GM11168 (cell line): ENCODE measurements around the gene KLRD1.
"Not testable (repeated sequence)": the region's sequence is repeated elsewhere in the genome, so short reads cannot be mapped to it uniquely, and the experiment has no call there.

Experiments used
- in situ Hi-C: fragments of 300-500 bp; cut with MboI; formaldehyde crosslinking; loops from one replicate; pipeline ENCODE4 v1.12.0; 2022; ENCODE audit warnings: low sequenced_read_pairs; ENCODE audit not compliant: unreplicated experiment

KLRD1 gene

GRCh38 chr12:10336196-10336595 is 28.5 kb downstream of the KLRD1 start:
- in situ Hi-C loops, result not testable (repeated sequence)

GRCh38 chr12:10338470-10338869 is 30.8 kb downstream of the KLRD1 start:
- in situ Hi-C loops, result not testable (repeated sequence)

GRCh38 chr12:10339053-10339840 is 31.6 kb downstream of the KLRD1 start:
- in situ Hi-C loops, result no loop called here

- in situ Hi-C loops, result not testable (repeated sequence)
These were observed 33.3 kb downstream of the KLRD1 start for GRCh38 chr12:10340946-10341345.

GRCh38 chr12:10341892-10342509 is 34.3 kb downstream of the KLRD1 start:
- in situ Hi-C loops, result no loop called here

GRCh38 chr12:10351457-10351856 is 43.8 kb downstream of the KLRD1 start:
- in situ Hi-C loops, result loop anchor here (25.0 kb wide), 1 partner anchor 211 kb away; no protein-coding TSS in a partner anchor

GRCh38 chr12:10354071-10354470 is 46.4 kb downstream of the KLRD1 start:
- in situ Hi-C loops, result loop anchor here (25.0 kb wide), 1 partner anchor 208 kb away; no protein-coding TSS in a partner anchor

- in situ Hi-C loops, result loop anchor here (25.0 kb wide), 1 partner anchor 208 kb away; no protein-coding TSS in a partner anchor
These were observed 46.8 kb downstream of the KLRD1 start for GRCh38 chr12:10354502-10354901.

GRCh38 chr12:10358131-10358530 is 50.5 kb downstream of the KLRD1 start:
- in situ Hi-C loops, result loop anchor here (25.0 kb wide), 1 partner anchor 204 kb away; no protein-coding TSS in a partner anchor

- in situ Hi-C loops, result loop anchor here (25.0 kb wide), 1 partner anchor 203 kb away; no protein-coding TSS in a partner anchor
These were observed 51.3 kb downstream of the KLRD1 start for GRCh38 chr12:10358969-10359368.

GRCh38 chr12:10361084-10361483 is 53.4 kb downstream of the KLRD1 start:
- in situ Hi-C loops, result loop anchor here (25.0 kb wide), 1 partner anchor 201 kb away; no protein-coding TSS in a partner anchor

- in situ Hi-C loops, result loop anchor here (25.0 kb wide), 1 partner anchor 201 kb away; no protein-coding TSS in a partner anchor
These were observed 54.0 kb downstream of the KLRD1 start for GRCh38 chr12:10361622-10362021.

GRCh38 chr12:10362325-10362724 is 54.7 kb downstream of the KLRD1 start:
- in situ Hi-C loops, result loop anchor here (25.0 kb wide), 1 partner anchor 200 kb away; no protein-coding TSS in a partner anchor

GRCh38 chr12:10362828-10363657 is 55.4 kb downstream of the KLRD1 start:
- in situ Hi-C loops, result loop anchor here (25.0 kb wide), 1 partner anchor 199 kb away; no protein-coding TSS in a partner anchor

- in situ Hi-C loops, result loop anchor here (25.0 kb wide), 1 partner anchor 199 kb away; no protein-coding TSS in a partner anchor
These were observed 55.9 kb downstream of the KLRD1 start for GRCh38 chr12:10363658-10363913.

- in situ Hi-C loops, result loop anchor here (25.0 kb wide), 1 partner anchor 198 kb away; no protein-coding TSS in a partner anchor
These were observed 56.5 kb downstream of the KLRD1 start for GRCh38 chr12:10363914-10364814.

- in situ Hi-C loops, result loop anchor here (25.0 kb wide), 1 partner anchor 197 kb away; no protein-coding TSS in a partner anchor
These were observed 57.3 kb downstream of the KLRD1 start for GRCh38 chr12:10364815-10365622.

- in situ Hi-C loops, result loop anchor here (25.0 kb wide), 1 partner anchor 196 kb away; no protein-coding TSS in a partner anchor
These were observed 58.2 kb downstream of the KLRD1 start for GRCh38 chr12:10365696-10366405.
